ENCODE measurements around the gene SOHLH1.

- TF ChIP-seq EZH2 (IDR thresholded peaks at IDR 0.05; ENCODE audit: borderline replicate concordance, low read depth, low read length, poor library complexity, severe bottlenecking) (no peak), CTCF (conservative IDR thresholded peaks at IDR 0.05; ENCODE audit: low read depth, low read length) (no peak)
These were observed 40.3 kb upstream of the SOHLH1 start for GRCh38 chr9:135739271-135740220.

All from A673 (cell line).